ENCODE data around the gene GDI2.
"Not testable (repeated sequence)": the region's sequence is repeated elsewhere in the genome, so short reads cannot be mapped to it uniquely, and the experiment has no call there.

Gene GDI2

DNA sequence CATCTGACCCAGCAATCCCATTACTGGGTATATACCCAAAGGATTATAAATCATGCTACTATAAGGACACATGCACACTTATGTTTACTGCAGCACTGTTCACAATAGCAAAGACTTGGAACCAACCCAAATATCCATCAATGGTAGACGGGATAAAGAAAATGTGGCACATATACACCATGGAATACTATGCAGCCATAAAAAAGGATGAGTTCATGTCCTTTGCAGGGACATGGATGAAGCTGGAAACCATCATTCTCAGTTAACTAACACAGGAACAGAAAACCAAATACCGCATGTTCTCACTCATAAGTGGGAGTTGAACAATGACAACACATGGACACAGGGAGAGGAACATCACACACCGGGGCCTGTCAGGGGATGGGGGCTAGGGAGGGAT lies 35.5 kb downstream of the GDI2 start:
- not testable (repeated sequence) for DNase-seq

DNA sequence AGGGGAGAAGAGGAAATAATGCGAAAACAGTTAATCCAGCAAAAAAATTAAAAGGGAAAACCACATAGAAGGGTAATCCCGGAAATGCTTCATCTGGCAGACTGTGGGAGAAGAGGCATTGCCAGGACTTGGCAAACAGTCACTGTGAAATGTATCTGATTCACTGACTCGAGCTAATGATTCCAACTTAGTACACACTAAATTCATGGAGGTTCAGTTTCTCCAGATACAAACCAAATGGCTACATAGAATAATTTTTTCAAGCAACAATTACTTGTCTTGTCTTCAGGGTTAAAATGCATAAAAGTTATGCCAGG lies 36.4 kb downstream of the GDI2 start:
- no peak for DNase-seq

DNA sequence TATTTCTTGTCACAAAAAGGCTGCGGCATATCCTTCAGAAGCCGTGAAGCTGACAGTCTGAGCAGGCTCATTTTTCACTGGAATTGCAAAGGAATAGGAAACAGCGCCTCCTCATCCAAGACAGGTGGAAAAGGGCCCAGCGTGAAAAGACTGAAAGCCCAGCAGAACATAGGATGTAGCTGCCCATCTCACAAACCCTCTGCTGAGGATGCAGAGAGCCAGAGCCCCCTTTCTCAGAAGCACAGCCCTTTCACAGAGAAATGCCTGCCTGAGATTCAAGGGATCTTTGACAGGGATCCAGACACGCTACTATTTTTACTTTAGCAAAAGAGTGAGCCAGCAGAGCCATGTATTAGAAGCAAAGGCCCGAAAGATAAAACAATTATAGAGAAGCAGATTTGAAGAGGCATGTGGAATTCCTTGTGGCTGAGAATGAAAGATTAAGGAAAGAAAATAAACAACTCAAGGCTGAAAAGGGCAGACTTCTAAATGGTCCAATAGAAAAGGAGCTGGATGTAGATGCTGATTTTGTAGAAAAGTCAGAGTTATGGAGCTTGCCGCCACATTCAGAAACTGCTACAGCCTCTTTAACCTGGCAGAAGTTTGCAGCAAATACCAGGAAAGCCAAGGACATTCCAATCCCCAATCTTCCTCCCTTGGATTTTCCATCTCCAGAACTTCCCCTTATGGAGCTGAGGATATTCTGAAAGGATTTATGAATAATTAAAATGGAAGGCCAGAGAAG lies 36.9 kb downstream of the GDI2 start:
- DNase-seq, result no peak

DNA sequence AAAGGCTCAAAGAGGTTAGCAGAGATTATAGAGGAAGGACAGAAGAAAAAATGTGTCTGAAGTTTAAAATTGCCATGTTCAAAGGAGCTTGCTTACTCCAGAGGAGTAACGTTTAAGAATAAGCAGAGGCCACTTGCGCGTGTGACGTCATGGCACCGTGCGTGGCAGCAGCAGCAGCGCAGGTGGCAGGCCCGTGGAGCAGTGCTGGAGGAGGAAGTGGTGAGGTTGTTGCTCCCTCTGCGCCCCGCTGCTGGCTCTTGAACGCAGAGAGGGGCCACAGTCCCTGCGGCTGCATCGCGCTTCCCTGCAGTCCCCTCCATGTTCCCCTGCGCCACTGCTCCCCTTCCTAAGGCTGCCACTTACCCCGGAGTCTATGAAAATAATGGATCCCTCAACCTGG lies 37.5 kb downstream of the GDI2 start:
- DNase-seq, result peak; percentile 81 to 84

DNA sequence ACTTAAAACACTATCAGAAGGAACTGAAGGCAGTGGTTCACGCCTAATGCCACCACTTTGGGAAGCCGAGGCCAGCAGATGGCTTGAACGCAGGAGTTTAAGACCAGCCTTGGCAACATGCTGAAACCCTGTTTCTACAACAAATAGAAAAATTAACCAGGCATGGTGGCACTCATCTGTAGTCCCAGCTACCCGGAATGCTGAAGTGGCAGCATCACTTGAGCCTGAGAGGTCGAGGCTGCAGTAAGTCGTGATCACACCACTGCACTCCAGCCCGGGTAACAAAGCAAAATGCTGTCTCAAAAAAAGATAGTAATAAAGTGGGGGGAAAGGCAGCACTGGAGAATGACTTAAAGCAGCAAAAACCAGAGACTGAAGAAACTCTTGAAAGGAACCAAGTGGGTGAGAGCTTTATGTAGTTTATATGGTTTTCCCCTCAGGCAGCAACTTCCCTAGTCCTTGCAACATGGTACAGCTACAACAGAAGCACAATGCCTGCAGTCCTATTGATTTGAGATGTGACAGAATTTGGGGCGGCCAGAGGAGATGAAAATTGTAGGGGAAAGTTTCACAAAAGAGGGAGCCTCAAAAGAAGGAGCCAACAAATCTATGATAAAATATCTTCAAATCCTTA lies 38.1 kb downstream of the GDI2 start:
- no peak for DNase-seq

DNA sequence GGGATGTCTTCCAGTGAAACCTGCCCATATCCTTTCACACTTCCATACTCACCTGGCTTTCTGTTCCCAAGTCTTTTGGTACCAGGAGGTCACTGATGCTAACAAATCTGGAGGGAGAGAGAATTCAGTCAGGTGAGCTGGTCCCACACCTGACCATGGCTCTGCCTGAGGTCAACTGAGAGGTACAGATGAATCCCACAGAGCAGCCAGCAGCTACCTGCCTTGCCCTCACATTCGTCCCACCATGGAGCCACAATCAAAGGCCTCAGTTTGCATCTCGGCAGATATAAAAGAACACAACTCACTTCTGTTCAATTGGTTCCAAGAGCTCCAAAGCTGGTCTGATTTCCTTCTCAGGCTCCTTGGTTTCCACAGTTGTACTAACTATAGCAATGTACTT lies 47.0 kb downstream of the GDI2 start:
- DNase-seq, result no peak

DNA sequence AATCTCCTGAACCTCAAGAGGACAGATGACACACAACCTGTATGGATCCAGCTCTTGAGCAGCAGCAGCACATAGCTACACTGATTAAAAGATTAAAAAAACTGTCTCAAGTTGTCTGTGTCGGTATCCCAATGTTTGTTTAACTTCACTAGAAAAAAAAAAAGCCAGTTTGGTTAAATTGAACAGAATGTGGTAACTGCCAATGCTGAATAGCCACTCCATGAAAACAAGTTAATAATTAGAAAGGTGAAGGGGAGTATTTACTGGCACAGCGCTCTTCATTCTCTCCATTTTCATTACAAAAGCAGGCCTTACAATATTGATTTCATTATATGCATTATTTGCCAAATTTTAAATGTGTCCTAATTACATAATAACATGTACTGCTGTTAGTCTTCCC lies 47.6 kb downstream of the GDI2 start:
- no peak for DNase-seq

DNA sequence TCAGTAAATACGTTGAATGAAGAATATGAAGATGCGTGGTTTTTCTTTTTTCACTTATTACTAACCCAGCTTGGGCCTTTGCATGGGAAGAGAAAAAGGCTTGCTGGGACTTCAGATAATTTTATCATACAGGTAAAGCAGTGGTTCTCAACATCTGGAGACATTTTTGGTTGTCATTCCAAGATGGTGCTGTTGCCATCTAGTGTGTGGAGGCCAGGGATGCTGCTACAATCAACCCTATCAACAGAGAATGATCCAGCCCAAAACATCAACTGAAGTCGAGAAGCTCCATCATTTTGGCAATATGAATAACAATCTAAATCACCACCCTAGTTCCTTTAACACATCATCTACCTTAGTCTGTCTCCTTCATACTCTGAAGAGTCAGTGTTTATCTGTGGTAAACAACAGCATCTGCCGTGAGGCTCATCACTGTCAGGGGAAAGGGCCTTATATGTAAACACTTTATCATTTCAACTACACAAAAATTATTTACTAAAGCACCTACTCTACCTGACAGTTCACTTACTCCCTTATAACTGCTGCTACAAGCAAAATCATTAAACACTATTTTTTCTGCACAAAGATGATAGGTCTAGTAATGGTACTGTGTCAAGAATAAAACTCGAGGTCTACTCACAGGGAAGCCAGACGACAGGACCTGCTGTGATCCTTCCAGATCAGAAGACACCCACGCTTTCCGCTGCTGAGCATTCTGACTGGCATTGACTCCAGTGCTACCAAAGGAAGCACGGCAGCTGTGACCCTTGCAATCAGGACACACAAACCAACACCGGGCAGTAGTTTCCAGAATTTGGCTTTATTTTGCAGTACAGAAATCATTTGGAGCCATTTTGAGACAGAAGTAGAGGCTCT lies 48.6 kb downstream of the GDI2 start:
- no peak for DNase-seq

DNA sequence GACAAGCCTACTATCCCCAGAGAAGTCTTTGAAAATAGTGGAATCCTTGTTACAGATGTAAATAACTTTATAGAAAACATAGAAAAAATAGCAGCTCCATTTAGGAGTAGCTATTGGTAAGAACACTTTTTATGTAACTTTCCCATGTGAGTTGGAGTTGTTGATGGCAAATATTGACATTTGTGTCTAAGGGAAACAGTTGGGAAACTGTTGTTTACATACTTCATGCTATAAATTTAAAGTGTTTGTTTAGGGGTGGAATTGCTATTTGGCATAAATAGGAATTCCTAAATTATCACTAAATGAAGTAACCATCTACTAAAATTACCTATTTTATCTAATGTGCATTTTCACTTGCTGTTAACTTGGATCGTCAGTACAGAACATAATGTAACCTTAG lies 50.7 kb downstream of the GDI2 start:
- no peak for DNase-seq

DNA sequence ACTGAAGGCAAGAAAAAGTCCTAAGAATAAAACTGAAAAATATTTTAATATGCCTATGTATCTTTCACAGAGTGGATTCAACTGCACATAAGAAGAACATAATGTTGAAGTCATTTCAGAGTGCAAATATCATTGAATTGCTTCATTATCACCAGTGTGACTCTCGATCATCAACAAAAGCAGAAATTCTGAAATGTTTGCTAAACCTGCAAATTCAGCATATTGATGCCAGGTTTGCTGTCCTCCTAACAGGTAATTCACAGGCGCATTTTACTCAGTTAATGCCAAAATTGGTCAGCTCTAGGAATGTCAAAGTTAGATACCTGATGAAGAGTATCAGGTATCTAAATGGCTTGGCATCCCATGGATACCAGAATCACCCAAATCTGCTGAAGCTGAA lies 52.0 kb downstream of the GDI2 start:
- no peak for DNase-seq

DNA sequence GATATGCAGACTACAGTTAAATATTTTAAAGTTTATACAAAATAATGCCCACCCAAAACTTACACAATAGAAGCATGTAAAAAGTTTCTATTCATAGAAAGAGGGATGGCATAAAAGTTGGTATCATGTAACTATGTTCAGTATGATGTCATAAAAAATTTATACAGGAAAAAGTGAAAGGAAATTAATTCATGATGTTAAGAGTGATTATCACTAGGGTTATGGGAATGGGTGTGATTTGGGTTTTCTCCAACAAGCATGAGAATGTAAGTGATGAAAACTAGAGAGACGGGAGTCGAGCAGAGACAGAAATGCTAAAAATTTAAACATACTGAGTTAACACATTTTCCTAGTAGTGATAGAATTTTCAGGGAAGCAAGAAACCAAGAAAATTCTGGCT lies 52.7 kb downstream of the GDI2 start:
- DNase-seq, result no peak

DNA sequence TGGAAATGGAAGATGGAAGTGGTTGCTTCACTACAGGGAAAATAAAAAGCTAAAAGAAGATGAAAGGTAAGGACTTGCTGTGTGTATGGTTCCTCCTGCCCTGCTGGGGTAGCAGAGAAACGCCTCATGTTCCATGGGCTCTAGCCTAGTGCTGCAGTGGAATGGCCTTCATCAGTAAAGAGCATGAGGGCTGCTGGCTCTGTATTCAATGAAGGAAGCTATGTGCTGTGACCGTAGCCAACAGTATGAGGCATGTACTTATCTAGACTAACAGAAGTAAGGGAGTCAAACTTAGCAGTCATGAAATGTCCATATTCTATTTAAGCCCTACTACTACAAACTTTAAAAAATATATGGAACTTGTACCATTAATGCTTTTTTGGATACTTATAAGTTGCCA lies 54.3 kb downstream of the GDI2 start:
- no peak for DNase-seq

DNA sequence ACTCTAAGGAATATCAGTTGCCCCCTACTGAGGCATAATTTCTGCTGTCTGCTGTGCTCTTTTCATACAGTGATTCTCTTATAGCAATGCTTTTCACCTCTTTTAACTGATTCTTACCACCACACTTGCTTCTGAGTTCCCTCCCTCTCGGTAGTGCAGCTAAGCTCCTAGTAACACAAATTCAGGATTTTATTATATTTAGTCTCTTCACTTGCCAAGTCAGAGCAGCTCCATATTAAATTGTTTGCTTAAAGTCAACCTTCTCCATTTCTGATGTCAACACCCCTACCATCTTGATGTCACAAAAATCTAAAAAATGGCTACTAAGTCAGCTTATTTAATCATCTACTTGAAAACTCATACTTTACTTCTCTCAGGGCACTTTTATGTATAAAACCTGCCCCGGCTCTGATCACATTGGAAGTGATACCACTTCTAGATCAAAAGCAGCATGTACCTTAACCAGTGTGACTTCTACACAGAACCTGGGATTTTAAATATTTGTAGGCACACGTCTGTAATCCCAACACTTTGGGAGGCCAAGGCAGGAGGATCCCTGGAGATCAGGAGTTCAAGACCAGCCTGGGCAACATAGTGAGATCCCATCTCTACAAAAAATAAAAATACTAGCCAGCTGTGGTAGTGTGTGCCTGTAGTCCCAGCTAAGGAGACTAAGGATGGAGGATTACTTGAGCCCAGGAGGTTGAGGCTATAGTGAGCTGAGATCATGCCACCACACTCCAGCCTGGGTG lies 55.3 kb downstream of the GDI2 start:
- no peak for DNase-seq

DNA sequence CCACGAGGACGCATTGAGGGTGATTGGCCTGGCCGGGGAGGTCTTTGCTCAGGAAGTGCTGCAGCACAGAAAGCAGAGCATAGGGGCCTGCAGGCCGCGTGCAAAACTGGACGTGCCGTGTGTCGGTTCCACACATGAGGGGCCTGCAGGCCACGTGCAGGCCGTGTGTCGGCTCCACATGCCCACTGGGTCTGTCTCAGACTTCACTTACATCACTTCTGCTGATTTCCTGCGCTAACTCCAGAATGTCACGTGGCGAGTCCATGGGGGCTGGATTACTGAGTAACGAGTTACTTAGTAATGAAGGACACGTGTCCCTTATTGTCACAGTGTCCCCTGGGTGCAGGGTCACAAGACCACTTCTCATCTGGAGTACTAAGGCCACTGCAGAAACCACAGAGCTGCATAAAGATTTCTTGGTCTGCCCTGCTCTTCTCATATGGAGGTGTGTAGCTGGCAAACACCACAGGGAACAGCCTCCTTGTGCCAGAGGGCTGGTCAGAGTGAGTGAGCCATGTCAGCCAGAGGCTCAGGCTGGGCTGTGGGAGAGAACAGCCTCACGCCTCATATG lies 60.8 kb downstream of the GDI2 start:
- DNase-seq, result no peak

DNA sequence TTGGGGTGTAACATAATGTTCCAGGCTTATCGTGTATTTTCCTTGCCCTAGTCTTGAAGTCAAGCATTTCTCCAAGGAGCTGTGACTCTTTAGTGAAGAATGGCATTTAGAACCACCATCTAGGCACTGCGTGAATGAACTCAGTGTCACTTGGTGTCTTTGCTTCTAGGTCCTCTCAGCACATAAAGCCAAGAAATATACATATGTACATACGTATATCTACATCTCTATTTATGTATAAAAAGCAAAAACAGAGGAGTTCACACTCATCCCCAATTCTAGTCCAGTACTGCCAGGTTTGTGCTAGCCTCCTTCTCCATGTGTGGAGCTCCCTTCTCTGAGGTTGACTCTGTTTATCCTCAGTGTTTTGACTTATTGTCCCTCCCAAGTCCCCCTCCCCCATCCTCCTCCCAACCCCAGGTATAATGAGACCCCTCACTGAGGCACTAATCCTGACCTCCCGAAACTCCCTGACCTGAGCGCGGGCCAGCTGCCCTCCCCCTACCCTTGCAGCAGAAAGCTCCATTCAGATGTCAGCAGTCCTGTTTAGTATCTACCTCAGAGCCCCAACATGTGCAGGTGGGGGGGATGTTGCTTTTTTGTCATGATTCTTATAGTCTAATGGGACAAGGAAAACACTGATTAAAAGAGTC lies 61.5 kb downstream of the GDI2 start:
- no peak for DNase-seq

DNA sequence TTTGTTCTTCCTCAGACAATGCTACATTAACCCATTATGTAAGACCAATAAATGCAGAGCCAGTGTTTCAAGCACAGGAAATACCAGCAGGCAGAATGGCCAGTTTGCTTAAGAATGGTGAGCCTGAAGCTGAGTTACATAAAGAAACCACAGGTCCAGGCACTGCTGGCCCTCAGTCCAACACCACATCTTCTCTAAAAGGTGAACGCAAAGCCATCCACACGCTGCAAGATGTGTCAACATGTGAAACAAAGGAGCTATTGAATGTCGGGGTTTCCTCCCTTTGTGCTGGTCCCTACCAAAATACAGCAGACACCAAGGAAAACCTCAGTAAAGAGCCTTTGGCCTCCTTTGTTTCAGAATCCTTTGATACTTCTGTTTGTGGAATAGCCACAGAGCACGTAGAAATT lies 64.8 kb downstream of the GDI2 start:
- DNase-seq, result no peak

DNA sequence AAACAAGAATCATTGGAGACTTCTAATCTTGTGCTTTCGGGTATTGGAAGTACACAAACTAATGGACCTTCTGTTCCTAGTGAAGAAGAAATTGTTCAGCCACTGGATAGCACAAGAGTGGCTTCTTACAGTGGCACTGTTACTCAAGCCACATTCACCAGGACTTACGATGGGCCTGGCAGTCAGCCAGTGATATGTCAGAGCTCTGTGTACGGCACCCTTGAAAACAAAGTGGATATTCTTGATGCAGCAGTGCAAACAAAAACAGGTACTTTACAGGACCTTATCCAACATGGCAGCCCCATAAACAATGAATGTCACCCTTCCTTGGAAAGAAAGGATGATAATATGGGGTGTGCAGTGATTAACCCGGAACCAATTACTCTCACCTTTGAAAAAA lies 67.0 kb downstream of the GDI2 start:
- DNase-seq, result no peak

DNA sequence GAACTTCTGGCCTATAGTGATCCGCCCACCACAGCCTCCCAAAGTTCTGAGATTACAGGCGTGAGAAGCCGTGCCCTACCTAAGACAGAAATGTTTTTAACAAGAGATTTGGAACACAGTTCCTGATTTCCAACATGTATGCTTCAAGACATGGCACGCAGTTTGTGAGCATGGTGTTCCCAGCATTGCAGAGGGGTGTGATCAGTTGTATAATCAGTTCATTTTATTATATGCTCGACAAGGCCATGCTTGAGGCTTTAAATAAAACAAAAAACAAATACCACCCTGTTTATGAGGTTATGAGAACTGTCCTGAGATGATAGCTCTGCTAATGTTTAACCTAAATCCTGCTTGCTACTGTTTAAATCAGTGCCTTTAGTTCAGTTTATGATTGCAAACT lies 68.4 kb downstream of the GDI2 start:
- no peak for DNase-seq

DNA sequence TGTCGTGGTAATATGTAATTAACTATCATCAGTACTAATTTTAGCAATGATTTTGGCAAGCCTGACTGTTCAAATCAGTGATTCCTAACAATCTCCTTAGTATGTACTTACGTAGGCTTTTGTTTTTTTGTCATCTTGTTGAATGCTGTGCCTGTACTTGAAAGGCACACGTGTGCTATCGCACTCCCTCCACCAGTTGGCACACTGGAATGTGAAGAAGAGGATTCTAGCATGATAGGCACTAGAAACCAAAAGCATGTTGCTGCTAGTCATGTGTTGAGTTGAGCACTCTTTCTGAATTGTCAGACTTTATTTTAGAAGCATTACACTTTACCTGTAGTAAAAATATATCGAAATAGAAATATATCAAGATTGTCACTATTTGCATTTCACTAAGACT lies 69.5 kb downstream of the GDI2 start:
- no peak for DNase-seq

DNA sequence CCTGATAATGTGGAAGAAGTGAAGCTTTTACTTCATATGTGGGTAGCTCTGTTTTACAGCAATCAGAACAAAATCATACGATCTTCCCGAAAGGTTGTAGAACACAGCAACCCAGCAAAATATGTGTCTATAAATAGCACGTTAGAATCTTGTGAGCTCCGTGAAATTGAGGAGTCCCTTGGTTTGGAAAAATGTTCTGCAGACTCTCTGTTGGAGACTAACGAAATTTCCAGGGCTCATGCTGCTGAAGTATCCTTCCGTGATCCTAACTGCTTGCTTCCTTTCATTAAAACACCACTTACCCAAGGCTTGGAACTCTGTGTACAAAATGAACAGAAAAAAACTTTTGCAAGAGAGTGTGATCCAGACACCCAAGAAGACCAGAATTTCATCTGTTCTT lies 71.1 kb downstream of the GDI2 start:
- DNase-seq, result no peak

DNA sequence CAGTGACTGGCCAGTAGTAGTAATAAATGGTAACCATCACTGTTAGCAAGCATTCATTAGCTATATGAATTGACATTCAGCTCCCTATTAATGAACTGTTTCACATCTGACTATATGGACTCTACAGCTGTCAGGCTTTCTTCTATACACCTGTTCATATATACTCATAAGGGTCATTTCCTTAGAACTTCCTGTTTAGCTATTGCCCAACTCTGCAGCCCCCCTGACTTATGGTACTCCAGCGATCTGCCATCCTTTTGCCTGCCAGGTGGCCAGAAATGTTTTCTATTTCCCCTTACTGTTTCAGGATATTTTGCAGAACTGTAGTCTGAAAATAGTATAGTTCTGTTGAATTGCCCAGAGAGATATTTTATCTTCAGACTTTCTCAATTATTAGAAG lies 72.0 kb downstream of the GDI2 start:
- DNase-seq, result no peak

DNA sequence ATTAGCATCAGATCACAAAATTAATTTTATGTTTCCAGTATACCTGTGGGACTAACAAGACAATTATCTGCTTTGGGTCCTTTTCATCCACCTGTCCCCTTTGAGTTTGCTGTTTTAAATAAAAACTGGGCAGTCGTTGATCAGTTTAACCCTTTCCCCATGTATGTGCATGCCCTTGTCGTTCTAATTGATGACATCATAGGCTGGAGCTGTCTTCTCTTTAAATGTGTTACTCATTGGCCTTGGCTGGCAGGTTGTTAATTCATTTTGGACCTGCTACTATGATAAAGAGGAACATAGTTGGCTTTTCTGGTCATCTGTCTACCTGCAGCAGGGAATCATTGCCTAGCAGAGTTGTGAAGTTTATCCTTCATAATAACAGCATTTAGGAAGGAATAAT lies 74.8 kb downstream of the GDI2 start:
- DNase-seq, result no peak

DNA sequence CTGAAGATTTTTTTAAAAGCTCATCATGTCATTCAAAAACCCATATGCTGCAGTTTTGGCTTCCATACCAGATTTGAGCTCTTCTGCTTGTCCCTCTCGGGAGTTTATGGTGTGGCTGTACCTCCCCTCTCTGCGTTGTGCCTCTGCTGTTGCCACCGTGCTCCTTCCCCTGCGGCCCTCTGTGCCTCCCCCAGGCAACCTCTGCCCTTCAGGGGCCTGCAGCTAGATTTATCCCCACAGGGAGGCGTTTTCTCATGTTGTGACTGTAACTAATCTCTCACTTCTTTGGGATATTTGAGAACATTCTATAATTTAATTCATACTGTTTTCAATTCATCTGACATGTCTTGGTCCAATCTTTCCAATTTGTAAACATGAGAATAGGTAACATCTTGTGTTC lies 75.9 kb downstream of the GDI2 start:
- DNase-seq, result no peak

All from CD4-positive, alpha-beta T cell treated with Interleukin-4 for 1 hour (primary cell).